Uterus (tissue), 4 donors: ENCODE measurements around the gene C1QTNF6. TPM values are rescaled to one million over a fixed set of nuclear protein-coding genes. Genes with fewer than 3 reads are reported as not detected.

Experiments used
- DNase-seq, 2 donors: peaks; one replicate each; pipeline ENCODE4 v3.0.0-alpha.2; 2019 to 2020
- H3K27ac ChIP-seq, 2 donors: fragments of 200-600 bp; sonication (generic); 1 replicate in 1 of 2; 2 replicates in 1 of 2; pipeline ENCODE4 v1.5.1; 2016 to 2018
- H3K27me3 ChIP-seq, 2 donors: fragments of 200-600 bp; sonication (generic); one replicate each; pipeline ENCODE4 v1.5.1; 2018 to 2019; ENCODE audit warnings: control low read depth in 1 of 2
- H3K36me3 ChIP-seq, 2 donors: fragments of 200-600 bp; sonication (generic); one replicate each; pipeline ENCODE4 v1.5.1; 2019; ENCODE audit warnings: control low read depth in 1 of 2
- H3K4me1 ChIP-seq, 2 donors: fragments of 200-600 bp; sonication (generic); one replicate each; pipeline ENCODE4 v1.5.1; 2018 to 2019; ENCODE audit warnings: control low read depth in 1 of 2
- H3K4me3 ChIP-seq, 2 donors: fragments of 200-600 bp; sonication (generic); 1 replicate in 1 of 2; 2 replicates in 1 of 2; pipeline ENCODE4 v1.5.1; 2018 to 2019; ENCODE audit warnings: mild to moderate bottlenecking in 1 of 2
- H3K9me3 ChIP-seq, 2 donors: fragments of 200-600 bp; sonication (generic); one replicate each; pipeline ENCODE4 v1.5.1; 2019; ENCODE audit warnings: control low read depth in 1 of 2
- POLR2A ChIP-seq, 2 donors: fragments of 450-650 bp; IDR thresholded peaks; one replicate each; pipeline ENCODE4 v1.6.1; 2016; ENCODE audit warnings: antibody characterized with exemption in 2 of 2, mild to moderate bottlenecking in 1 of 2, moderate library complexity in 1 of 2
- intact Hi-C: fragments of 100-400 bp; cut with DNase I; formaldehyde crosslinking; loops from one replicate; pipeline ENCODE4 v1.15.1; 2023; ENCODE audit warnings: low total_unique reads
- total RNA-seq, 4 donors: library from RNA; depleted of rRNA in 3 of 4; stranded (reverse); fragments of >200 nt in 3 of 4; gene quantifications; one replicate each; pipeline versions ENCODE4 v1.1.0 to v1.2.4, GENCODE V29; 2014 to 2023
- TF ChIP-seq, protein P1 (sequence below), 4 experiments: fragments of 200-600 bp in 2 of 4; fragments of 450-650 bp in 2 of 4; sonication (generic) in 2 of 4; IDR thresholded peaks; one replicate each; pipeline ENCODE4 v1.5.1; 2016 to 2019; ENCODE audit warnings: antibody characterized with exemption in 4 of 4, mild to moderate bottlenecking in 2 of 4, moderate library complexity in 1 of 4
- donor health status: DM: yes; HTN: yes; CAD: no.

Gene C1QTNF6
- total RNA-seq, 4 donors from 2014 or later = 0.29 to 16.0 (median 3.1) TPM

DNA sequence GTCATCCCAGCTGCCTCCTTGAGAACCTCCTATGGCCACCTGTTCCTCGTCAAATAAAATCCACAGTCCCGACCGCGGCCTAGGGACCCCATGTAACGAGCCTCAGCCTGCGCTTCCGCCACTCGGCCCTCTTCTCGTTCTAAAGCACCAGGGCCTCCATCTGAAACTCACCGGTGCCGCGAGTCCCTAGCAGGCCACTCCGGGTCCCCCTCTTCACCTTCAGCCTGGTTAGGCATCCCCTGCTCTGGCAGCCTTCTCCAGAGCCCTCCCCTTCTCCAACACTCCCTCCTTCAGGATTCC, 26.6 kb upstream of the C1QTNF6 start:
- H3K27ac ChIP-seq = no peak overlapping the region
- no peak for DNase-seq
- no peak overlapping the region for H3K4me3 ChIP-seq
- intact Hi-C loops = no loop called here
- H3K27me3 ChIP-seq = no peaks in the 10 kb centered on the region
- TF ChIP-seq POLR2A (IDR thresholded peaks at IDR 0.05) = no peak
- TF ChIP-seq, protein P1, sequence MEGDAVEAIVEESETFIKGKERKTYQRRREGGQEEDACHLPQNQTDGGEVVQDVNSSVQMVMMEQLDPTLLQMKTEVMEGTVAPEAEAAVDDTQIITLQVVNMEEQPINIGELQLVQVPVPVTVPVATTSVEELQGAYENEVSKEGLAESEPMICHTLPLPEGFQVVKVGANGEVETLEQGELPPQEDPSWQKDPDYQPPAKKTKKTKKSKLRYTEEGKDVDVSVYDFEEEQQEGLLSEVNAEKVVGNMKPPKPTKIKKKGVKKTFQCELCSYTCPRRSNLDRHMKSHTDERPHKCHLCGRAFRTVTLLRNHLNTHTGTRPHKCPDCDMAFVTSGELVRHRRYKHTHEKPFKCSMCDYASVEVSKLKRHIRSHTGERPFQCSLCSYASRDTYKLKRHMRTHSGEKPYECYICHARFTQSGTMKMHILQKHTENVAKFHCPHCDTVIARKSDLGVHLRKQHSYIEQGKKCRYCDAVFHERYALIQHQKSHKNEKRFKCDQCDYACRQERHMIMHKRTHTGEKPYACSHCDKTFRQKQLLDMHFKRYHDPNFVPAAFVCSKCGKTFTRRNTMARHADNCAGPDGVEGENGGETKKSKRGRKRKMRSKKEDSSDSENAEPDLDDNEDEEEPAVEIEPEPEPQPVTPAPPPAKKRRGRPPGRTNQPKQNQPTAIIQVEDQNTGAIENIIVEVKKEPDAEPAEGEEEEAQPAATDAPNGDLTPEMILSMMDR (IDR thresholded peaks at IDR 0.05) = no peak
- H3K9me3 ChIP-seq = no peaks in the 10 kb centered on the region
- no peaks in the 10 kb centered on the region for H3K4me1 ChIP-seq
- H3K36me3 ChIP-seq = no peaks in the 10 kb centered on the region

DNA sequence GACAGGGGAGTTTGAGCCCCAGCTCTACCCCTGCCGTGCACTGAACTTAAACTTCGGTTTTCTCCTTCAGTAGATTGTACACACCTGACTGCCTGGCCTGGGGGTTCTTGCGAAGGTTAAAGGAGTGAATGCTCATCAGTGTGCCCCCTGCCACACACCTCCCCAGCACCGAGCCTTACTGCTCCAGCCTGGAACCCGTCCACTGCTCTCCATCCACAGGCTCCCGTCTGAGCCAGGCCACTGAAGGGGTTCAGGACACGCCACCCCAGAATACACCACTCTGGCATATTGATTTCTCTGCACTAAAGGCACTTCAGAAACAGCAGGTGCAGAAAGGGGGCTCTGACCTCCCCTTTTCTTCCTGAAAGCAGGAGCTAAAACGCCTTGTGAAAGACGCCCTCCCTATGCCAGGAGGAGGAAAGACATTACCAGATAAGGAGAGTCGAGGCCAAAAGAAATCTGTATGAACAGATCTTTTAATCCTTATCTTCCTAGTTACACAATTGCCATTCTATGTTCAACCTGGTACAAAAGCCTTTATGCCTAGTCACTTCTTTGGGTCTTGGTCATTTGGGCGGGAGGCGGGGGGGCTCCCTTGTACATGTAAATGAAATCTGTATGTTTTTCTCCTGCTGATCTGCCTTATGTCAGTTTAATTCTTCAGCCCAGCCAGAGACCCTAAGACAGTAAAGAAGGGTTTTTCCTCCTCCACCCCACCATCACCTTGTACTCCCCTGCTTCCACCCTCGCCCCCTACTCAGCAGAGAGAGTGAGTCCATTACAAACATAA, 26.1 kb upstream of the C1QTNF6 start:
- DNase-seq = no peak
- Histone ChIP-seq H3K4me3 (no peak overlapping the region), H3K27ac (no peak overlapping the region), H3K4me1 (no peaks in the 10 kb centered on the region), H3K27me3 (no peaks in the 10 kb centered on the region), H3K9me3 (no peaks in the 10 kb centered on the region), H3K36me3 (no peaks in the 10 kb centered on the region)
- intact Hi-C loops = no loop called here
- TF ChIP-seq, protein P1 (IDR thresholded peaks at IDR 0.05) = no peak
- no peak for TF ChIP-seq POLR2A (IDR thresholded peaks at IDR 0.05)

DNA sequence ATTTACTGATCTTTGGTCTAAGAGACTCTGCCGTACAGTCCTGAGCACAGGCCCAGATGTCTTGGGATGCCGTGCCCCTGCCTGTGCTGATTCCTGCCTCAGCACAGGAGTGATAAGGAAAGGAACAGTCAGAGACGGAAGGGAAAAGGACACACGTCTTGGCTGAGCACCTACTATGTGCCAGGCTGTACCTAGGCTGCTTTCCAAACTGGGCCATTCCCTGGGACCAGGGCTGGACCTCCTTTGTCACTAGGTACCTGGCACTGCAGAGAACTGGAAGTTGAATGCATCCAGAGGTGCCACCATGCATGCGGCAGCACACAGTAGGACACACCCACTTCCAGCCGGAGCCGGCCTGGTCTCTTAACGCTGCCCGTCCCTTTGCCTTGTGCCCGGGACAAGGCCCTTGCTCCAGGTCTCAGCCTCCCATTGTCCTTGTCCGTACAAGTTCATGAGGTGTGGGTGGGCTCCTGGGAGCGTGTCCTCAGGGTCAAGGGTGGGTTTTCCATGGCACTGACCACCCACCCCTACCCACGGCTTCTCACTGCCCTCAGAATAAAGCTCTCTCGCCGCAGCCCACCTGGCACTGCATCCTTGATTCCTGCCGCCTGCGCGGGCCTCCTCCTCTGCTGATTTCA, 25.3 kb upstream of the C1QTNF6 start:
- H3K9me3 ChIP-seq = no peaks in the 10 kb centered on the region
- no peak for DNase-seq
- no peaks in the 10 kb centered on the region for H3K4me1 ChIP-seq
- TF ChIP-seq, protein P1 (IDR thresholded peaks at IDR 0.05) = no peak
- no peak for TF ChIP-seq POLR2A (IDR thresholded peaks at IDR 0.05)
- intact Hi-C loops = no loop called here
- H3K36me3 ChIP-seq = no peaks in the 10 kb centered on the region
- no peaks in the 10 kb centered on the region for H3K27me3 ChIP-seq
- H3K27ac ChIP-seq = no peak overlapping the region
- H3K4me3 ChIP-seq = no peak overlapping the region

DNA sequence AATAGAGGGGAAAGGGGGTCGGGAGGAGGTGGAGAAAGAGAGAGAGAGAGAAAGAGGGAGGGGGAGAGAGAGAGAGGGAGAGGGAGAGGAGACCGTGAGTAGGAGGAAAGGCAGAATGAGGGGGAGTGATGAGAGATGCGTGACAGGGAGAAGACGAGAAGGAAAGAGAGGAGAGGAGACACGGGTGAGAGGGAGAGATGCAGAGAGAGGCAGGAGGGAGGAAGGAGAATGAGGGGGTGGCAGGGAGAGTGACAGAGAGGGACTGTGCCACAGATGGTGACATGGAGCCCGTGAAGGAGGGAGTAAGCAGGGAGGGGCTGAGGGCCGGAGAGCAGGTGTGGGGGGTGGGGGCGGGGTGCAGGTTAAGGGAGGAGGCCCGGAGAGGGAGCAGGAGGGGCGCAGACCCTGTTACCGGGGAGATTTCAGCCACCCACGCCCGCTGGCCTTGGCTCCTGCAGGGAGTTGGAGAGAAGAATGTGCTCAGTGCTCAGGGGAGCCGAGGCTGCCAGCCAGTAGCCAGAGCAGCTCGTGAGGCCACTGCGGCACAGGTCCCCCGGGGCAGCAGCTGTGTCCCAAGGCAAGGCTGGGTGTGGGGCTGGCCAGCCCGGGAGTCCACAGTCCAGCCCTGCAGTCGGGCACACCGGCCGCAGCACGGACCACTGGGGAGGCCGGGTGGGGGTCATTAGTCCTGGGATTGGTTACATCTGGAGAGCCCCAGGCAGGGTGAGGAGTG, 24.3 kb upstream of the C1QTNF6 start, which contains the start of gene SSTR3:
TSS of gene SSTR3 (minus strand) at position 304 of the 733 bp plus-strand sequence. CDS start 4,674 bp downstream, outside the sequence.
- no peaks in the 10 kb centered on the region for H3K27me3 ChIP-seq
- intact Hi-C loops = no loop called here
- DNase-seq = peak in 1 of 2 donors; percentile 56

More for the DNA sequence above, 24.3 kb upstream of the C1QTNF6 start, which contains the start of gene SSTR3:
- Histone ChIP-seq H3K27ac (peak within 1 kb of the TSS in 1 of 2 donors; percentile 49), H3K9me3 (no peaks in the 10 kb centered on the region), H3K4me3 (peak within 1 kb of the TSS; percentile 0 to 6), H3K4me1 (no peaks in the 10 kb centered on the region), H3K36me3 (no peaks in the 10 kb centered on the region)
- no peak for TF ChIP-seq POLR2A (IDR thresholded peaks at IDR 0.05)
- TF ChIP-seq, protein P1 (IDR thresholded peaks at IDR 0.05) = no peak
